ENCODE measurements around the gene ZFHX3. TPM values are rescaled to one million over a fixed set of nuclear protein-coding genes. Genes with fewer than 3 reads are reported as not detected.

The ZFHX3 gene
- total and polyA plus RNA-seq, 10 of the 15 experiments (the other 5 are each of a cell fraction or from before 2014, with no cell fraction given), result 0.68 to 8.6 (median 2.0) TPM

GRCh38 chr16:73014768-73015167 is 33.2 kb downstream of the ZFHX3 start:
- RAD21 ChIA-PET (ENCODE audit: unreplicated experiment), result no interaction called here
- Histone ChIP-seq H3K4me1 (ENCODE audit: control insufficient read depth, insufficient read depth, low read length) (peaks cover 20% of the 10 kb centered on the region), H3K4me2 (ENCODE audit: control insufficient read depth, insufficient read depth) (no peak overlapping the region; the same call in 1 of the 2 replicates), H3K9ac (ENCODE audit: control insufficient read depth, insufficient read depth, low read length) (no peak overlapping the region), H3K4me3 (no peak overlapping the region), H3K27ac (ENCODE audit: control insufficient read depth, insufficient read depth) (no peak overlapping the region; the same call in 1 of the 2 replicates), H3K79me2 (ENCODE audit: control insufficient read depth, insufficient read depth, low read length) (peaks cover 9% of the 10 kb centered on the region), H4K20me1 (ENCODE audit: control insufficient read depth, insufficient read depth) (no peaks in the 10 kb centered on the region), H2AFZ (ENCODE audit: control insufficient read depth, low read depth, low read length) (no peak overlapping the region), H3K36me3 (ENCODE audit: control insufficient read depth in 2 of 2, insufficient read depth in 2 of 2, low read length in 1 of 2) (no peaks in the 10 kb centered on the region), H3K27me3 (replicated peaks in 1 of 2; ENCODE audit: control insufficient read depth in 2 of 2, insufficient read depth in 2 of 2, low read length in 1 of 2) (no peaks in the 10 kb centered on the region), H3K9me3 (replicated peaks; ENCODE audit: control insufficient read depth, insufficient read depth, low read length) (no peaks in the 10 kb centered on the region)
- no peak for TF ChIP-seq SMC3 (IDR thresholded peaks at IDR 0.05; ENCODE audit: borderline replicate concordance, low read length)
- TF ChIP-seq SREBF2 (IDR thresholded peaks at IDR 0.05; ENCODE audit: low read length), result no peak
- TF ChIP-seq PBX3 (IDR thresholded peaks at IDR 0.05; ENCODE audit: insufficient replicate concordance, low read depth, low read length), result no peak
- TF ChIP-seq ELK1 (IDR thresholded peaks at IDR 0.05; ENCODE audit: low read depth, low read length), result no peak
- TF ChIP-seq SUZ12 (IDR thresholded peaks at IDR 0.05; ENCODE audit: unreplicated experiment), result no peak
- TF ChIP-seq SUPT20H (IDR thresholded peaks at IDR 0.05; ENCODE audit: borderline replicate concordance, control insufficient read depth, low read depth, low read length), result no peak
- TF ChIP-seq HCFC1 (IDR thresholded peaks at IDR 0.05; ENCODE audit: low read length), result no peak
- TF ChIP-seq FOS (IDR thresholded peaks at IDR 0.05; ENCODE audit: borderline replicate concordance, extremely low read depth, insufficient read length), result no peak
- TF ChIP-seq ZNF592 (IDR thresholded peaks at IDR 0.05), result no peak
- DNase-seq (ENCODE audit: low read depth, low spot score), result no peak
- no peak for FAIRE-seq
- intact Hi-C loops (cut with micrococcal nuclease; ENCODE audit: unreplicated experiment), result no loop called here
- no TSS peak for BruUV-seq (replicated peaks)
- in situ Hi-C loops (cut with MboI), result no loop called here
- CTCF ChIA-PET, result no interaction called here
- ATAC-seq, result no peak
- SMC1A ChIA-PET (ENCODE audit: uncharacterized antibody, unreplicated experiment), result no interaction called here
- 97% methylated on average over 3 of the region's 3 CpGs for WGBS (ENCODE audit: insufficient coverage, insufficient replicate concordance, low lambda C conversion rate, missing lambda C conversion rate)
- POLR2A ChIA-PET, result no interaction called here
